ENCODE measurements around the gene CLHC1. TPM values are rescaled to one million over a fixed set of nuclear protein-coding genes. Genes with fewer than 3 reads are reported as not detected.

The CLHC1 gene
- total and polyA plus RNA-seq, 8 donors, result 2.9 to 20.0 (median 7.0) TPM

GRCh38 chr2:55163941-55164390 is 68.1 kb downstream of the CLHC1 start:
- DNase-seq (peak in 3 of 6 donors; percentile 53 to 61 (median 60)), FAIRE-seq (no peak), ATAC-seq (peak; percentile 59 to 76 (median 66))
- TF ChIP-seq, protein P1, sequence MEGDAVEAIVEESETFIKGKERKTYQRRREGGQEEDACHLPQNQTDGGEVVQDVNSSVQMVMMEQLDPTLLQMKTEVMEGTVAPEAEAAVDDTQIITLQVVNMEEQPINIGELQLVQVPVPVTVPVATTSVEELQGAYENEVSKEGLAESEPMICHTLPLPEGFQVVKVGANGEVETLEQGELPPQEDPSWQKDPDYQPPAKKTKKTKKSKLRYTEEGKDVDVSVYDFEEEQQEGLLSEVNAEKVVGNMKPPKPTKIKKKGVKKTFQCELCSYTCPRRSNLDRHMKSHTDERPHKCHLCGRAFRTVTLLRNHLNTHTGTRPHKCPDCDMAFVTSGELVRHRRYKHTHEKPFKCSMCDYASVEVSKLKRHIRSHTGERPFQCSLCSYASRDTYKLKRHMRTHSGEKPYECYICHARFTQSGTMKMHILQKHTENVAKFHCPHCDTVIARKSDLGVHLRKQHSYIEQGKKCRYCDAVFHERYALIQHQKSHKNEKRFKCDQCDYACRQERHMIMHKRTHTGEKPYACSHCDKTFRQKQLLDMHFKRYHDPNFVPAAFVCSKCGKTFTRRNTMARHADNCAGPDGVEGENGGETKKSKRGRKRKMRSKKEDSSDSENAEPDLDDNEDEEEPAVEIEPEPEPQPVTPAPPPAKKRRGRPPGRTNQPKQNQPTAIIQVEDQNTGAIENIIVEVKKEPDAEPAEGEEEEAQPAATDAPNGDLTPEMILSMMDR (IDR thresholded peaks at IDR 0.05), result no peak
- peak overlapping the region; percentile 48 to 86 (median 68) for H3K27ac ChIP-seq
- peak overlapping the region in 1 of 4 donors; percentile 1 for H3K4me3 ChIP-seq
- H3K4me1 ChIP-seq, result peaks cover 73 to 78% (median 73%) of the 10 kb centered on the region in 3 donors
- intact Hi-C loops (cut with DNase I), result loop anchor here in 2 of 3 donors (10.0 kb wide), 2 partner anchors 119 to 259 kb away; no protein-coding TSS in a partner anchor
- WGBS, 2 donors, result 9 to 16% methylated on average over 7 of the region's 7 CpGs
- H3K36me3 ChIP-seq, result no peaks in the 10 kb centered on the region
- H3K27me3 ChIP-seq, result no peaks in the 10 kb centered on the region
- H3K9me3 ChIP-seq, result no peaks in the 10 kb centered on the region

DNA sequence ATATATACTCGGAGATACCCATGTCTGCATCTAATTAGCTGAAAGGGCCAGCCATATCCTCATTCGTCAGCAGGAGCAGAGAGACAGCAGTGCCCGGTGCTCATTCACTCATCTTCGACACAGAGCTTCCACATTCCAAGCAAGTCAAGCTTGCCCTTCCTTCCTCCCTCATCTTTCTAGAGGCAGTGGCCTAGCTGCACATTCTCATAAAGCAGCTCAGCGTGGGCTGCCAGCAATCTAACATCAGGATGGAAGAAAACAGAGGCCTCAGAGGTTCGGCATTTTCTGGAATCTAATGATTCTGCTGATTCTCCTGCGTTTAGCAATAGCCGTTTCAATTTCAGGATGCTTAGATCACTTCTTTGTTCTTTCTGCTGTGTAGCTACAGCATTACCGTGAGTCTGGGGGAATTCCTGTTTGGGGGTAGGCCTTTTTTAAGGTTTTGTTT is 68.8 kb downstream of the CLHC1 start:
- no peak for DNase-seq
- Histone ChIP-seq H3K27me3 (no peaks in the 10 kb centered on the region), H3K36me3 (no peaks in the 10 kb centered on the region), H3K4me1 (peaks cover 71 to 81% (median 78%) of the 10 kb centered on the region in 3 donors), H3K9me3 (no peaks in the 10 kb centered on the region), H3K27ac (peak overlapping the region; percentile 48 to 86 (median 68)), H3K4me3 (peak overlapping the region in 1 of 4 donors; percentile 1)
- no peak for ATAC-seq
- intact Hi-C loops (cut with DNase I), result loop anchor here in 2 of 3 donors (10.0 kb wide), 2 partner anchors 118 to 258 kb away; no protein-coding TSS in a partner anchor
- FAIRE-seq, result no peak
- TF ChIP-seq, protein P1 (IDR thresholded peaks at IDR 0.05), result no peak
- WGBS, 2 donors, result 33 to 34% methylated on average over 9 of the region's 9 CpGs

- Histone ChIP-seq H3K4me1 (peaks cover 69 to 81% (median 80%) of the 10 kb centered on the region in 3 donors), H3K27me3 (no peaks in the 10 kb centered on the region), H3K9me3 (no peaks in the 10 kb centered on the region), H3K27ac (peak overlapping the region; percentile 48 to 86 (median 68)), H3K36me3 (no peaks in the 10 kb centered on the region), H3K4me3 (no peak overlapping the region)
- intact Hi-C loops (cut with DNase I), result loop anchor here in 2 of 3 donors (10.0 kb wide), 2 partner anchors 118 to 258 kb away; no protein-coding TSS in a partner anchor
- 60 to 67% methylated on average over 11 of the region's 11 CpGs for WGBS, 2 donors
- ATAC-seq (no peak), DNase-seq (peak in 1 of 6 donors; percentile 42), FAIRE-seq (no peak)
- TF ChIP-seq, protein P1 (IDR thresholded peaks at IDR 0.05), result no peak
These were observed 69.6 kb downstream of the CLHC1 start for GRCh38 chr2:55162284-55163006.

DNA sequence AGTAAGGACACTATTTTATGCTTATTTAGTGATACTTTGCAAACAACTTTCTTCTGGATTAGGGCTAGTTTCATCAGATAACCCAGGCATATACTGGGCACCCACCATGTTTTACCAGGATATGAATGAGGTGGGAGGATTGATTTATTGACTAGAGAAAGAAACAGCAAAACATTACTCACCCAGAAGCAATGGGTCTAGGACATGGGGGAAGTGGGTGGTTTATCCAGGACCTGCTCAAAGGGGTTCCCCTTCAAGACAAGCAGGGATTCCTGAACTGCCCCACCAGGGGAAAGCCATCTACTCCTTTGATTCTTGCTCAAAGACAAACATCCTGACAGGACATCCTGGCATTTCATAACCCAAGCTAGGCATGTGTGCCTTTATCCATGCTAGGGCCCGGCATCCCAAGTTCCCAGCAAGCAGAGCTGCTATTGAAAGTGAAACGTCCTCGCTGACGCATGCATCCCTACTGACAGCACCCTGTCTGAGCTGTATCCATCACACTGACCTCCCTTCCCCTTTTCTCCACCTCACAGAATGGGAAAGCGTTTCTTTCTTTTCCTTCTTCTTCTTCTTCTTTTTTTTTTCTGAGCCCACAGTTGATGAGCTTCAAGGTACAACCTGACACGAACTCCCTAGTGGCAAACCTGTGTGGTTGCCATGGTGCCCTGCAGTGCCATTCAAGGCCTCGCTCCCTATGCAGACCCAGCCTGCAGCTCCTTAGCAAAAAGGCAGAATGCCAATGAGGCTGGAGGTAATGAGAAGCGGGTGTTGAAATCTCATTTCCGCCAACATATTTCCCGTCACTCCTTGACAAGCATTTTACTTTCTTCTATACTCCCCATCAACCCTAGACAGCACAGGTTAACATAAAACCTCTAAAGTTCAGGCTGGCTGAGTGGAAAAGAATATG is 70.5 kb downstream of the CLHC1 start:
- H3K4me3 ChIP-seq, result no peak overlapping the region

More for the DNA sequence above, 70.5 kb downstream of the CLHC1 start:
- no peaks in the 10 kb centered on the region for H3K27me3 ChIP-seq
- peak overlapping the region; percentile 18 to 86 (median 64) for H3K27ac ChIP-seq
- peaks cover 76 to 85% (median 79%) of the 10 kb centered on the region in 3 donors for H3K4me1 ChIP-seq
- 46 to 53% methylated on average over 10 of the region's 10 CpGs for WGBS, 2 donors
- no peaks in the 10 kb centered on the region for H3K36me3 ChIP-seq
- intact Hi-C loops (cut with DNase I), result loop anchor here in 2 of 3 donors (10.0 kb wide), 2 partner anchors 117 to 257 kb away; no protein-coding TSS in a partner anchor
- TF ChIP-seq, protein P1 (IDR thresholded peaks at IDR 0.05), result no peak
- DNase-seq, result peak in 3 of 6 donors; percentile 46 to 52 (median 50)
- H3K9me3 ChIP-seq, result no peaks in the 10 kb centered on the region
- ATAC-seq, result peak in 2 of 4 donors; percentile 18 to 27
- no peak for FAIRE-seq
